Hepatocyte (in vitro differentiated cells): ENCODE measurements around the gene ARHGEF1. TPM values are rescaled to one million over a fixed set of nuclear protein-coding genes. Genes with fewer than 3 reads are reported as not detected.

Experiments
- DNase-seq: peaks from one replicate; pipeline ENCODE4 v3.0.0-alpha.2; 2016; ENCODE audit warnings: low spot score
- H2AFZ ChIP-seq: fragments of 200-600 bp; sonication (generic); 2 replicates; pipeline ENCODE4 v1.6.0; 2016; ENCODE audit warnings: antibody characterized with exemption, mild to moderate bottlenecking
- H3K27ac ChIP-seq: fragments of 200-600 bp; sonication (generic); 2 replicates; pipeline ENCODE4 v1.5.1; 2016; ENCODE audit warnings: mild to moderate bottlenecking
- H3K27me3 ChIP-seq: fragments of 200-600 bp; sonication (generic); 2 replicates; pipeline ENCODE4 v1.6.1; 2016
- H3K36me3 ChIP-seq: fragments of 200-600 bp; sonication (generic); replicated peaks from 2 replicates; pipeline ENCODE4 v1.5.1; 2016; ENCODE audit warnings: low read depth; ENCODE audit not compliant: insufficient read depth
- H3K4me1 ChIP-seq: fragments of 200-600 bp; sonication (generic); 2 replicates; pipeline ENCODE4 v1.5.1; 2016; ENCODE audit warnings: mild to moderate bottlenecking, moderate library complexity; ENCODE audit not compliant: insufficient read depth
- H3K4me2 ChIP-seq: fragments of 200-600 bp; sonication (generic); 2 replicates; pipeline ENCODE4 v1.6.0; 2016
- H3K4me3 ChIP-seq: fragments of 200-600 bp; sonication (generic); 2 replicates; pipeline ENCODE4 v1.5.1; 2016; ENCODE audit warnings: mild to moderate bottlenecking
- H3K79me2 ChIP-seq: fragments of 200-600 bp; sonication (generic); 2 replicates; pipeline ENCODE4 v1.6.0; 2017; ENCODE audit warnings: mild to moderate bottlenecking
- H3K9me2 ChIP-seq: fragments of 200-600 bp; sonication (generic); replicated peaks from 2 replicates; pipeline ENCODE4 v1.6.0; 2017; ENCODE audit warnings: mild to moderate bottlenecking; ENCODE audit not compliant: insufficient read depth
- H3K9me3 ChIP-seq: fragments of 200-600 bp; sonication (generic); 2 replicates; pipeline ENCODE4 v1.5.1; 2016; ENCODE audit warnings: low read depth, mild to moderate bottlenecking
- H4K20me1 ChIP-seq: fragments of 200-600 bp; sonication (generic); 2 replicates; pipeline ENCODE4 v1.6.0; 2016; ENCODE audit warnings: mild to moderate bottlenecking; ENCODE audit not compliant: insufficient read depth, poor library complexity, severe bottlenecking
- CTCF ChIP-seq: fragments of 200-600 bp; sonication (generic); IDR thresholded peaks from 2 replicates; pipeline ENCODE4 v1.5.1; 2016; ENCODE audit warnings: antibody characterized with exemption, mild to moderate bottlenecking; ENCODE audit not compliant: poor library complexity
- EZH2 ChIP-seq: fragments of 200-600 bp; sonication (generic); IDR thresholded peaks from 2 replicates; pipeline ENCODE4 v1.6.1; 2016; ENCODE audit warnings: antibody characterized with exemption, mild to moderate bottlenecking, borderline replicate concordance
- EZH2phosphoT487 ChIP-seq: fragments of 200-600 bp; sonication (generic); IDR thresholded peaks from one replicate; pipeline ENCODE4 v1.6.1; 2018; ENCODE audit warnings: antibody characterized with exemption, mild to moderate bottlenecking, low read depth, moderate library complexity; ENCODE audit not compliant: unreplicated experiment, severe bottlenecking
- WGBS: methylation state at CpG from one replicate; pipeline ENCODE4 v1.1.6; 2016; ENCODE audit warnings: low lambda C conversion rate; ENCODE audit errors: missing lambda C conversion rate; 5-methylcytosine and 5-hydroxymethylcytosine counted together
- polyA plus RNA-seq: library from polyadenylated mRNA; unstranded; fragments of >200 nt; fragmentation: Nextera tagmentation; extraction: Ambion mirVana; gene quantifications from 2 replicates; pipeline ENCODE4 v1.2.1, GENCODE V29; 2016
- total RNA-seq: library from RNA; depleted of rRNA; stranded (reverse); fragments of >200 nt; gene quantifications from 2 replicates; pipeline ENCODE4 v1.2.3, GENCODE V29; 2014

ARHGEF1 gene
- total and polyA plus RNA-seq, 2 experiments from 2014 or later: 29.7 to 67.8 TPM

GRCh38 chr19:41880329-41880708 lies 2.7 kb upstream of the ARHGEF1 start:
- Histone ChIP-seq H3K79me2 (peaks cover 10% of the 10 kb centered on the region), H4K20me1 (no peaks in the 10 kb centered on the region), H3K27me3 (no peaks in the 10 kb centered on the region), H3K36me3 (no peaks in the 10 kb centered on the region), H3K27ac (no peak overlapping the region), H3K4me3 (no peak overlapping the region), H2AFZ (no peak overlapping the region), H3K9me3 (no peaks in the 10 kb centered on the region), H3K4me1 (peaks cover 6% of the 10 kb centered on the region), H3K4me2 (no peak overlapping the region), H3K9me2 (no peaks in the 10 kb centered on the region)
- WGBS: 94% methylated on average over 4 of the region's 5 CpGs
- no peak for DNase-seq
- TF ChIP-seq EZH2phosphoT487 (no peak), EZH2 (no peak), CTCF (no peak)

- Histone ChIP-seq H3K4me1 (peaks cover 13% of the 10 kb centered on the region), H3K79me2 (peaks cover 27% of the 10 kb centered on the region), H3K9me2 (no peaks in the 10 kb centered on the region), H3K36me3 (no peaks in the 10 kb centered on the region), H3K4me3 (peak overlapping the region; percentile 47), H4K20me1 (no peaks in the 10 kb centered on the region), H3K4me2 (peak overlapping the region; percentile 95), H3K27ac (peak overlapping the region; percentile 40), H2AFZ (peak overlapping the region; percentile 73), H3K9me3 (no peaks in the 10 kb centered on the region), H3K27me3 (no peaks in the 10 kb centered on the region)
- WGBS: 4% methylated on average over 23 of the region's 23 CpGs
- no peak for TF ChIP-seq EZH2phosphoT487
- TF ChIP-seq CTCF: no peak
- no peak for TF ChIP-seq EZH2
- DNase-seq: no peak
Observed at GRCh38 chr19:41883463-41883820, 458 bp downstream of the ARHGEF1 start.

GRCh38 chr19:41883821-41884733 lies 1.1 kb downstream of the ARHGEF1 start:
- peak overlapping the region; percentile 59 for H3K4me3 ChIP-seq
- under 1% methylated on average over 65 of the region's 66 CpGs for WGBS
- H3K79me2 ChIP-seq: peaks cover 27% of the 10 kb centered on the region
- no peaks in the 10 kb centered on the region for H4K20me1 ChIP-seq
- H3K4me1 ChIP-seq: peaks cover 13% of the 10 kb centered on the region
- TF ChIP-seq EZH2phosphoT487 (no peak), EZH2 (no peak), CTCF (no peak)
- peak overlapping the region; percentile 40 for H3K27ac ChIP-seq
- H3K36me3 ChIP-seq: no peaks in the 10 kb centered on the region
- peak; percentile 98 for DNase-seq
- no peaks in the 10 kb centered on the region for H3K9me2 ChIP-seq
- H3K4me2 ChIP-seq: peak overlapping the region; percentile 95
- peak overlapping the region; percentile 73 for H2AFZ ChIP-seq
- H3K27me3 ChIP-seq: no peaks in the 10 kb centered on the region
- no peaks in the 10 kb centered on the region for H3K9me3 ChIP-seq
